ENCODE data around the gene AGO3. TPM values are rescaled to one million over a fixed set of nuclear protein-coding genes. Genes with fewer than 3 reads are reported as not detected.

Gene AGO3
- total and polyA plus RNA-seq, 10 of the 15 experiments (the other 5 are each of a cell fraction or from before 2014, with no cell fraction given), result 3.9 to 35.2 (median 12.5) TPM

DNA sequence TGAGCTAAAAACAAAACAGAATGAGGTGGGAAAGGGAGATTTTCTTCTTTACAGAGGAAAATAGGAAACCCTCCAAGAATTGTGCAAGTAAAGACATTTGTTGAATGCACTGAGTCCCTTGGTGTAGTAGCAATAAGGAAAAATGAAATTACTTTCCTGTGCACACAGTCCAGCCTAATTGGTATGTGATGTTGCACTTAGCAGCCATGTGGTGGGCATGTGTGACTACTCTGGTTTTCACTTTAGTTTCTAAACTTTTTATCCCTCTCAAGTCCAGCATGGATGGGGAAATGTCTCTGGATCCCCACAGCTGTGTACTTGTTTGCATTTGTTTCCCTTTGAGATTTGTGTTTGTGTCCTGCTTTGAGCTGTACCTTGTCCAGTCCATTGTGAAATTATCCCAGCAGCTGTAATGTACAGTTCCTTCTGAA lies 7.1 kb upstream of the AGO3 start:
- SMC1A ChIA-PET (ENCODE audit: uncharacterized antibody, unreplicated experiment), result interaction anchor here (1.2 kb wide), 1 partner anchor 27 kb away, joined by 4 read pairs; no protein-coding TSS in a partner anchor
- TF ChIP-seq, protein P1, sequence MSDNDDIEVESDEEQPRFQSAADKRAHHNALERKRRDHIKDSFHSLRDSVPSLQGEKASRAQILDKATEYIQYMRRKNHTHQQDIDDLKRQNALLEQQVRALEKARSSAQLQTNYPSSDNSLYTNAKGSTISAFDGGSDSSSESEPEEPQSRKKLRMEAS (IDR thresholded peaks at IDR 0.05; ENCODE audit: low read depth, low read length), result no peak
- TF ChIP-seq ZNF217 (IDR thresholded peaks at IDR 0.05), result no peak
- TF ChIP-seq, protein P2, sequence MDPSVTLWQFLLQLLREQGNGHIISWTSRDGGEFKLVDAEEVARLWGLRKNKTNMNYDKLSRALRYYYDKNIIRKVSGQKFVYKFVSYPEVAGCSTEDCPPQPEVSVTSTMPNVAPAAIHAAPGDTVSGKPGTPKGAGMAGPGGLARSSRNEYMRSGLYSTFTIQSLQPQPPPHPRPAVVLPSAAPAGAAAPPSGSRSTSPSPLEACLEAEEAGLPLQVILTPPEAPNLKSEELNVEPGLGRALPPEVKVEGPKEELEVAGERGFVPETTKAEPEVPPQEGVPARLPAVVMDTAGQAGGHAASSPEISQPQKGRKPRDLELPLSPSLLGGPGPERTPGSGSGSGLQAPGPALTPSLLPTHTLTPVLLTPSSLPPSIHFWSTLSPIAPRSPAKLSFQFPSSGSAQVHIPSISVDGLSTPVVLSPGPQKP (IDR thresholded peaks at IDR 0.05; ENCODE audit: low read depth, low read length), result no peak
- no peak for TF ChIP-seq CHD1 (IDR thresholded peaks at IDR 0.05; ENCODE audit: low read depth, low read length)
- no peak for TF ChIP-seq MYB (IDR thresholded peaks at IDR 0.05; ENCODE audit: borderline replicate concordance, low read depth, low read length)
- TF ChIP-seq KLF5 (IDR thresholded peaks at IDR 0.05; ENCODE audit: partially characterized antibody), result no peak
- TF ChIP-seq DPF2 (IDR thresholded peaks at IDR 0.05), result no peak
- TF ChIP-seq FOXM1 (IDR thresholded peaks at IDR 0.05; ENCODE audit: low read depth, low read length), result no peak
- no peak for TF ChIP-seq YBX1 (IDR thresholded peaks at IDR 0.05)
- no peak for TF ChIP-seq BHLHE40 (IDR thresholded peaks at IDR 0.05; ENCODE audit: borderline replicate concordance in 1 of 2, low read depth in 2 of 2, low read length in 1 of 2)
- TF ChIP-seq, protein P3, sequence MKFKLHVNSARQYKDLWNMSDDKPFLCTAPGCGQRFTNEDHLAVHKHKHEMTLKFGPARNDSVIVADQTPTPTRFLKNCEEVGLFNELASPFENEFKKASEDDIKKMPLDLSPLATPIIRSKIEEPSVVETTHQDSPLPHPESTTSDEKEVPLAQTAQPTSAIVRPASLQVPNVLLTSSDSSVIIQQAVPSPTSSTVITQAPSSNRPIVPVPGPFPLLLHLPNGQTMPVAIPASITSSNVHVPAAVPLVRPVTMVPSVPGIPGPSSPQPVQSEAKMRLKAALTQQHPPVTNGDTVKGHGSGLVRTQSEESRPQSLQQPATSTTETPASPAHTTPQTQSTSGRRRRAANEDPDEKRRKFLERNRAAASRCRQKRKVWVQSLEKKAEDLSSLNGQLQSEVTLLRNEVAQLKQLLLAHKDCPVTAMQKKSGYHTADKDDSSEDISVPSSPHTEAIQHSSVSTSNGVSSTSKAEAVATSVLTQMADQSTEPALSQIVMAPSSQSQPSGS (IDR thresholded peaks at IDR 0.05; ENCODE audit: low read length), result no peak
- TF ChIP-seq, protein P4, sequence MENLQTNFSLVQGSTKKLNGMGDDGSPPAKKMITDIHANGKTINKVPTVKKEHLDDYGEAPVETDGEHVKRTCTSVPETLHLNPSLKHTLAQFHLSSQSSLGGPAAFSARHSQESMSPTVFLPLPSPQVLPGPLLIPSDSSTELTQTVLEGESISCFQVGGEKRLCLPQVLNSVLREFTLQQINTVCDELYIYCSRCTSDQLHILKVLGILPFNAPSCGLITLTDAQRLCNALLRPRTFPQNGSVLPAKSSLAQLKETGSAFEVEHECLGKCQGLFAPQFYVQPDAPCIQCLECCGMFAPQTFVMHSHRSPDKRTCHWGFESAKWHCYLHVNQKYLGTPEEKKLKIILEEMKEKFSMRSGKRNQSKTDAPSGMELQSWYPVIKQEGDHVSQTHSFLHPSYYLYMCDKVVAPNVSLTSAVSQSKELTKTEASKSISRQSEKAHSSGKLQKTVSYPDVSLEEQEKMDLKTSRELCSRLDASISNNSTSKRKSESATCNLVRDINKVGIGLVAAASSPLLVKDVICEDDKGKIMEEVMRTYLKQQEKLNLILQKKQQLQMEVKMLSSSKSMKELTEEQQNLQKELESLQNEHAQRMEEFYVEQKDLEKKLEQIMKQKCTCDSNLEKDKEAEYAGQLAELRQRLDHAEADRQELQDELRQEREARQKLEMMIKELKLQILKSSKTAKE (IDR thresholded peaks at IDR 0.05; ENCODE audit: low read depth, poor library complexity, severe bottlenecking), result no peak
- RAD21 ChIA-PET (ENCODE audit: unreplicated experiment), result interaction anchor here (1.5 to 1.6 kb wide), 2 partner anchors 8 to 9 kb away, joined by 3 read pairs; no protein-coding TSS in a partner anchor
- intact Hi-C loops (cut with micrococcal nuclease; ENCODE audit: unreplicated experiment), result no loop called here
- Histone ChIP-seq H3K27me3 (replicated peaks in 1 of 2; ENCODE audit: control insufficient read depth in 2 of 2, insufficient read depth in 2 of 2, low read length in 1 of 2) (no peaks in the 10 kb centered on the region), H3K79me2 (ENCODE audit: control insufficient read depth, insufficient read depth, low read length) (no peaks in the 10 kb centered on the region), H3K9me3 (replicated peaks; ENCODE audit: control insufficient read depth, insufficient read depth, low read length) (no peaks in the 10 kb centered on the region), H3K9ac (ENCODE audit: control insufficient read depth, insufficient read depth, low read length) (no peak overlapping the region), H3K4me1 (ENCODE audit: control insufficient read depth, insufficient read depth, low read length) (peaks cover 7% of the 10 kb centered on the region; the same call in 1 of the 2 replicates), H2AFZ (ENCODE audit: control insufficient read depth, low read depth, low read length) (no peak overlapping the region), H3K27ac (ENCODE audit: control insufficient read depth, insufficient read depth) (no peak overlapping the region), H3K4me3 (no peak overlapping the region), H3K36me3 (ENCODE audit: control insufficient read depth in 2 of 2, insufficient read depth in 2 of 2, low read length in 1 of 2) (peaks cover 4 to 13% of the 10 kb centered on the region in 2 experiments; a peak in 3 of 4 replicates), H4K20me1 (ENCODE audit: control insufficient read depth, insufficient read depth) (no peaks in the 10 kb centered on the region), H3K4me2 (ENCODE audit: control insufficient read depth, insufficient read depth) (no peak overlapping the region)
- CTCF ChIA-PET, result interaction anchor here (1.5 to 1.6 kb wide), 3 partner anchors 9 to 42 kb away, joined by 3 to 4 read pairs (median 3); no protein-coding TSS in a partner anchor
- FAIRE-seq, result no peak
- in situ Hi-C loops (cut with MboI), result no loop called here
- POLR2A ChIA-PET, result interaction anchor here (0.6 kb wide), 1 partner anchor 27 kb away, joined by 3 read pairs; no protein-coding TSS in a partner anchor
- no peak for ATAC-seq
- no peak for DNase-seq (ENCODE audit: low read depth, low spot score)
- BruUV-seq (replicated peaks), result no TSS peak
